ENCODE data around the gene KISS1. TPM values are rescaled to one million over a fixed set of nuclear protein-coding genes. Genes with fewer than 3 reads are reported as not detected.

Gene KISS1
- total RNA-seq, 2 experiments from 2014 or later: not detected

DNA sequence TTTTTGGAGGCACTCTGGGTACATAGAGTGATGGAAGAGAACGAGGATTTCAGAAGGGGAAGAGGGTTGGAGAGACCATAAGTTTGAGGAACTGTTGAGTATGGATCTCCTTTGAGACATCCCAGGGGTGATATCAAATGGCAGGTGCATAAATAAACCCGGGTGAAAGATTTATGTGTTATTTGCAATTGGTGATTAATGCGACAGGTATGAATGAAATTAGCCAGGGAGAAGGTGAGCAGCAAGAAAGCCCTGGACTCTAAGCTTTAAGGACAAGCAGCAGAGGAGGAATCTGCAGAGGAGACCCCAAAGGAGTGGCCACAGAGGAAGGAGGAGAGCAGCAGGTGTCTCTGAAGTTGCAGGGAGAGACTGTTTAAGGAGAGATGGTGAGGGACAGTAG is 21.3 kb downstream of the KISS1 start:
- Mint-ChIP-seq H3K9me3 (peaks cover 4% of the 10 kb centered on the region), H3K4me3 (no peak overlapping the region), H3K27ac (no peak overlapping the region), H3K4me1 (ENCODE audit: low read depth) (no peaks in the 10 kb centered on the region), H3K36me3 (ENCODE audit: low read depth) (peaks cover 8% of the 10 kb centered on the region), H3K27me3 (peaks cover 13% of the 10 kb centered on the region)
- DNase-seq (no peak), ATAC-seq (ENCODE audit: poor library complexity) (no peak)
- intact Hi-C loops (cut with DNase I, micrococcal nuclease): no loop called here
- H3K4me1 ChIP-seq (ENCODE audit: insufficient read depth, low read length): no peaks in the 10 kb centered on the region
- no peak overlapping the region for H3K27ac ChIP-seq (ENCODE audit: low read depth in 1 of 2, low read length in 2 of 2)
- peaks cover 21 to 22% of the 10 kb centered on the region in 2 experiments for H3K9me3 ChIP-seq (ENCODE audit: control insufficient read depth in 1 of 2, insufficient read depth in 1 of 2, low read length in 2 of 2)
- H3K4me3 ChIP-seq (ENCODE audit: low read length): no peak overlapping the region
- TF ChIP-seq, protein P1, sequence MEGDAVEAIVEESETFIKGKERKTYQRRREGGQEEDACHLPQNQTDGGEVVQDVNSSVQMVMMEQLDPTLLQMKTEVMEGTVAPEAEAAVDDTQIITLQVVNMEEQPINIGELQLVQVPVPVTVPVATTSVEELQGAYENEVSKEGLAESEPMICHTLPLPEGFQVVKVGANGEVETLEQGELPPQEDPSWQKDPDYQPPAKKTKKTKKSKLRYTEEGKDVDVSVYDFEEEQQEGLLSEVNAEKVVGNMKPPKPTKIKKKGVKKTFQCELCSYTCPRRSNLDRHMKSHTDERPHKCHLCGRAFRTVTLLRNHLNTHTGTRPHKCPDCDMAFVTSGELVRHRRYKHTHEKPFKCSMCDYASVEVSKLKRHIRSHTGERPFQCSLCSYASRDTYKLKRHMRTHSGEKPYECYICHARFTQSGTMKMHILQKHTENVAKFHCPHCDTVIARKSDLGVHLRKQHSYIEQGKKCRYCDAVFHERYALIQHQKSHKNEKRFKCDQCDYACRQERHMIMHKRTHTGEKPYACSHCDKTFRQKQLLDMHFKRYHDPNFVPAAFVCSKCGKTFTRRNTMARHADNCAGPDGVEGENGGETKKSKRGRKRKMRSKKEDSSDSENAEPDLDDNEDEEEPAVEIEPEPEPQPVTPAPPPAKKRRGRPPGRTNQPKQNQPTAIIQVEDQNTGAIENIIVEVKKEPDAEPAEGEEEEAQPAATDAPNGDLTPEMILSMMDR (IDR thresholded peaks at IDR 0.05): no peak
- ChIA-PET CTCF (no interaction called here), POLR2A (no interaction called here)
- no peaks in the 10 kb centered on the region for H3K36me3 ChIP-seq (ENCODE audit: insufficient read depth, low read length)
- peaks cover 8 to 9% of the 10 kb centered on the region in 2 experiments for H3K27me3 ChIP-seq (ENCODE audit: control insufficient read depth in 1 of 2, insufficient read depth in 2 of 2, low read length in 2 of 2)

- Mint-ChIP-seq H3K27me3 (peaks cover 7% of the 10 kb centered on the region), H3K4me1 (ENCODE audit: low read depth) (no peaks in the 10 kb centered on the region), H3K27ac (no peak overlapping the region), H3K9me3 (peaks cover 15% of the 10 kb centered on the region), H3K36me3 (ENCODE audit: low read depth) (peaks cover 12% of the 10 kb centered on the region), H3K4me3 (no peak overlapping the region)
- H3K4me3 ChIP-seq (ENCODE audit: low read length): no peak overlapping the region
- ATAC-seq (ENCODE audit: poor library complexity) (no peak), DNase-seq (no peak)
- peaks cover 5 to 9% of the 10 kb centered on the region in 2 experiments for H3K27me3 ChIP-seq (ENCODE audit: control insufficient read depth in 1 of 2, insufficient read depth in 2 of 2, low read length in 2 of 2)
- no peak overlapping the region for H3K27ac ChIP-seq (ENCODE audit: low read depth in 1 of 2, low read length in 2 of 2)
- CTCF ChIA-PET: no interaction called here
- H3K9me3 ChIP-seq (ENCODE audit: control insufficient read depth in 1 of 2, insufficient read depth in 1 of 2, low read length in 2 of 2): peaks cover 23 to 37% of the 10 kb centered on the region in 2 experiments
- intact Hi-C loops (cut with DNase I, micrococcal nuclease): no loop called here
- H3K4me1 ChIP-seq (ENCODE audit: insufficient read depth, low read length): no peaks in the 10 kb centered on the region
- H3K36me3 ChIP-seq (ENCODE audit: insufficient read depth, low read length): no peaks in the 10 kb centered on the region
- TF ChIP-seq, protein P1 (IDR thresholded peaks at IDR 0.05): no peak
- POLR2A ChIA-PET: interaction anchor here (1.0 kb wide), 1 partner anchor 10 kb away, joined by 3 read pairs; no protein-coding TSS in a partner anchor
Measured at GRCh38 chr1:204172404-204173029, 23.8 kb downstream of the KISS1 start.

GRCh38 chr1:204171751-204172178 is 24.5 kb downstream of the KISS1 start:
- intact Hi-C loops (cut with DNase I, micrococcal nuclease): no loop called here

More at GRCh38 chr1:204171751-204172178, 24.5 kb downstream of the KISS1 start:
- TF ChIP-seq, protein P1 (IDR thresholded peaks at IDR 0.05): no peak
- H3K4me3 Mint-ChIP-seq: no peak overlapping the region
- Histone ChIP-seq H3K4me1 (ENCODE audit: insufficient read depth, low read length) (no peaks in the 10 kb centered on the region), H3K4me3 (ENCODE audit: low read length) (no peak overlapping the region), H3K27me3 (ENCODE audit: control insufficient read depth in 1 of 2, insufficient read depth in 2 of 2, low read length in 2 of 2) (peaks cover 3 to 9% of the 10 kb centered on the region in 2 experiments), H3K27ac (ENCODE audit: low read depth in 1 of 2, low read length in 2 of 2) (no peak overlapping the region), H3K36me3 (ENCODE audit: insufficient read depth, low read length) (no peaks in the 10 kb centered on the region), H3K9me3 (ENCODE audit: control insufficient read depth in 1 of 2, insufficient read depth in 1 of 2, low read length in 2 of 2) (peaks cover 26 to 37% of the 10 kb centered on the region in 2 experiments)
- H3K4me1 Mint-ChIP-seq (ENCODE audit: low read depth): no peaks in the 10 kb centered on the region
- ChIA-PET CTCF (no interaction called here), POLR2A (no interaction called here)
- H3K27me3 Mint-ChIP-seq: peaks cover 7% of the 10 kb centered on the region
- DNase-seq (no peak), ATAC-seq (ENCODE audit: poor library complexity) (no peak)
- peaks cover 18% of the 10 kb centered on the region for H3K9me3 Mint-ChIP-seq
- no peak overlapping the region for H3K27ac Mint-ChIP-seq
- peaks cover 12% of the 10 kb centered on the region for H3K36me3 Mint-ChIP-seq (ENCODE audit: low read depth)

All from CD4-positive, alpha-beta T cell (primary cell).